HL-60 (cell line): Measurements from ENCODE around the gene SOX5.

ENCODE experiments used
- DNase-seq, 2 experiments: peaks; one replicate each; pipeline ENCODE4 v3.0.0-alpha.2; 2010 to 2020; ENCODE audit warnings: low read depth in 1 of 2, low spot score in 1 of 2
- H3K27ac ChIP-seq: fragments of 250-450 bp; sonication (Bioruptor Pico); replicated peaks from 2 replicates; pipeline ENCODE4 v1.5.1; 2020; ENCODE audit warnings: mild to moderate bottlenecking, moderate library complexity
- H3K27me3 ChIP-seq: fragments of 250-450 bp; sonication (Bioruptor Pico); 2 replicates; pipeline ENCODE4 v1.5.1; 2021; ENCODE audit warnings: mild to moderate bottlenecking, moderate library complexity; ENCODE audit not compliant: insufficient read depth, poor library complexity, severe bottlenecking
- H3K4me3 ChIP-seq: replicated peaks from 2 replicates; pipeline ENCODE4 v1.5.1; 2011; ENCODE audit warnings: mild to moderate bottlenecking, control low read depth, low read length; ENCODE audit not compliant: insufficient read depth
- GABPA ChIP-seq: IDR thresholded peaks from 2 replicates; pipeline ENCODE4 v1.6.1; 2012; ENCODE audit warnings: low read depth
- POLR2AphosphoS5 ChIP-seq: IDR thresholded peaks from 2 replicates; pipeline ENCODE4 v1.6.1; 2012; ENCODE audit warnings: low read depth
- SPI1 ChIP-seq: IDR thresholded peaks from 2 replicates; pipeline ENCODE4 v1.6.1; 2012; ENCODE audit warnings: low read depth, mild to moderate bottlenecking, borderline replicate concordance
- TF ChIP-seq, protein P1 (sequence below): IDR thresholded peaks from one replicate; pipeline ENCODE4 v1.5.1; 2011; ENCODE audit warnings: low read length, control low read depth, inconsistent platforms; ENCODE audit not compliant: insufficient read depth
- TF ChIP-seq, protein P2 (sequence below): IDR thresholded peaks from 2 replicates; pipeline ENCODE4 v1.6.1; 2012; ENCODE audit warnings: low read depth; ENCODE audit not compliant: insufficient replicate concordance

Gene SOX5

DNA sequence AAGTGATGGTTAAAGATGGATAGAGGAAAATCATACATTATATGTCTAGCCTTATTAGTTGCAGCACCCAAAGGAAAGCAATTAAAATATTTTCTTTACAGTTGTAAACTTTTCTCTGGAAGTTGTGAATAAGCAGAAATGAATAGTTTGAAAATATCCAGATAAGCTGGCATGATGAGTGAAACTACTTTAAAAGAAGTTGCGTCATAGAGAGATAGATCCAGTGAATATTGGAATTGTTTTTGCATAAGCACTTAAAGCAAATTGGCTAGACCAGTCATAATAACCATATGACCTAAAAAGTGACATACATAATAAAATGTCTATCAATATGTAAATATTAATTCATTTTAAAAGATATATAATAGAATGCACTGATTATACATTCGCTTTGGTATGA is 132.1 kb downstream of the SOX5 start:
- TF ChIP-seq, protein P1, sequence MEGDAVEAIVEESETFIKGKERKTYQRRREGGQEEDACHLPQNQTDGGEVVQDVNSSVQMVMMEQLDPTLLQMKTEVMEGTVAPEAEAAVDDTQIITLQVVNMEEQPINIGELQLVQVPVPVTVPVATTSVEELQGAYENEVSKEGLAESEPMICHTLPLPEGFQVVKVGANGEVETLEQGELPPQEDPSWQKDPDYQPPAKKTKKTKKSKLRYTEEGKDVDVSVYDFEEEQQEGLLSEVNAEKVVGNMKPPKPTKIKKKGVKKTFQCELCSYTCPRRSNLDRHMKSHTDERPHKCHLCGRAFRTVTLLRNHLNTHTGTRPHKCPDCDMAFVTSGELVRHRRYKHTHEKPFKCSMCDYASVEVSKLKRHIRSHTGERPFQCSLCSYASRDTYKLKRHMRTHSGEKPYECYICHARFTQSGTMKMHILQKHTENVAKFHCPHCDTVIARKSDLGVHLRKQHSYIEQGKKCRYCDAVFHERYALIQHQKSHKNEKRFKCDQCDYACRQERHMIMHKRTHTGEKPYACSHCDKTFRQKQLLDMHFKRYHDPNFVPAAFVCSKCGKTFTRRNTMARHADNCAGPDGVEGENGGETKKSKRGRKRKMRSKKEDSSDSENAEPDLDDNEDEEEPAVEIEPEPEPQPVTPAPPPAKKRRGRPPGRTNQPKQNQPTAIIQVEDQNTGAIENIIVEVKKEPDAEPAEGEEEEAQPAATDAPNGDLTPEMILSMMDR = no peak
- TF ChIP-seq, protein P2, sequence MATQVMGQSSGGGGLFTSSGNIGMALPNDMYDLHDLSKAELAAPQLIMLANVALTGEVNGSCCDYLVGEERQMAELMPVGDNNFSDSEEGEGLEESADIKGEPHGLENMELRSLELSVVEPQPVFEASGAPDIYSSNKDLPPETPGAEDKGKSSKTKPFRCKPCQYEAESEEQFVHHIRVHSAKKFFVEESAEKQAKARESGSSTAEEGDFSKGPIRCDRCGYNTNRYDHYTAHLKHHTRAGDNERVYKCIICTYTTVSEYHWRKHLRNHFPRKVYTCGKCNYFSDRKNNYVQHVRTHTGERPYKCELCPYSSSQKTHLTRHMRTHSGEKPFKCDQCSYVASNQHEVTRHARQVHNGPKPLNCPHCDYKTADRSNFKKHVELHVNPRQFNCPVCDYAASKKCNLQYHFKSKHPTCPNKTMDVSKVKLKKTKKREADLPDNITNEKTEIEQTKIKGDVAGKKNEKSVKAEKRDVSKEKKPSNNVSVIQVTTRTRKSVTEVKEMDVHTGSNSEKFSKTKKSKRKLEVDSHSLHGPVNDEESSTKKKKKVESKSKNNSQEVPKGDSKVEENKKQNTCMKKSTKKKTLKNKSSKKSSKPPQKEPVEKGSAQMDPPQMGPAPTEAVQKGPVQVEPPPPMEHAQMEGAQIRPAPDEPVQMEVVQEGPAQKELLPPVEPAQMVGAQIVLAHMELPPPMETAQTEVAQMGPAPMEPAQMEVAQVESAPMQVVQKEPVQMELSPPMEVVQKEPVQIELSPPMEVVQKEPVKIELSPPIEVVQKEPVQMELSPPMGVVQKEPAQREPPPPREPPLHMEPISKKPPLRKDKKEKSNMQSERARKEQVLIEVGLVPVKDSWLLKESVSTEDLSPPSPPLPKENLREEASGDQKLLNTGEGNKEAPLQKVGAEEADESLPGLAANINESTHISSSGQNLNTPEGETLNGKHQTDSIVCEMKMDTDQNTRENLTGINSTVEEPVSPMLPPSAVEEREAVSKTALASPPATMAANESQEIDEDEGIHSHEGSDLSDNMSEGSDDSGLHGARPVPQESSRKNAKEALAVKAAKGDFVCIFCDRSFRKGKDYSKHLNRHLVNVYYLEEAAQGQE = no peak
- TF ChIP-seq SPI1 = no peak
- no peak for TF ChIP-seq GABPA
- no peak for DNase-seq
- Histone ChIP-seq H3K4me3 (no peak overlapping the region), H3K27ac (no peak overlapping the region), H3K27me3 (no peaks in the 10 kb centered on the region)

DNA sequence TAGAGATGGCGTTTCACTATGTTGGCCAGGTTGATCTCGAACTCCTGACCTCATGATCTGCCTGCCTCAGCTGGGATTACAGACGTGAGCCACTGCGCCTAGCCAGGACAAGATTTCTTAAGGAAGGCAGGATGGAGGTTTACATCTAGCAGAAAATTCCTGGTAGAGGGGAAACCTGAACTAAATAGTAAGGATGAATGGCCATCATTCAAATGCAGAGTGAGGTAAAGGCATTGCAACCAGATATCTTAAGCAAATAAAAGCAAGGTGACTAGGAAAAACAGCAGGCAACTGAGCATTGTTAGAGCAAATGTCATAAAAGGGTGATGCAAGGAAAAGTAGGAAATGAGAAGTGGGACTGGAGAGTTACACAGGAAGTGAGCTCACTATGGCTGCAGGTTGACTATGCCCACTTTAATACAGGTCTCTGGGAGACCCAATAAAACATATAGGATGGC is 133.0 kb downstream of the SOX5 start:
- TF ChIP-seq SPI1 (no peak), POLR2AphosphoS5 (no peak), GABPA (no peak)
- TF ChIP-seq, protein P2 = no peak
- TF ChIP-seq, protein P1 = no peak
- Histone ChIP-seq H3K27ac (no peak overlapping the region), H3K27me3 (no peaks in the 10 kb centered on the region), H3K4me3 (no peak overlapping the region)
- DNase-seq = no peak

DNA sequence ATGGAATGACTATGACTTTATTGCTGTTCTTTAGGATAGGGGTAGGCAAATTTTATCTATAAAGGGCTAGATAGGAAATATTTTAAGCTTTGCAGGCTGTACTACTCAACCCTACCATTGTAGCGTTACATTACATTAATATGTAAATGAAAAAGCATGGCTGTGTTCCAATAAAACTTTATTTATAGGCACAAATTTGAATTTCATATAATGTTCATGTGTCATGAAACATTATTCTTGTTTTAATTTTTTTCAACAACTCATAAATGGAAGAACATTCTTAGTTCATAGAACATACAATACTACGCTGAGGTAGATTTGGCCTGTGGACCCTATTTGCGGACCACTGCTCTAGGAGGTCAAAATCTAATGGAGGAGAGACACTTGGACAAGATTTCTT is 133.7 kb downstream of the SOX5 start:
- no peak overlapping the region for H3K4me3 ChIP-seq
- TF ChIP-seq GABPA (no peak), POLR2AphosphoS5 (no peak), SPI1 (no peak)
- TF ChIP-seq, protein P1 = no peak
- DNase-seq = no peak
- no peaks in the 10 kb centered on the region for H3K27me3 ChIP-seq
- H3K27ac ChIP-seq = no peak overlapping the region

DNA sequence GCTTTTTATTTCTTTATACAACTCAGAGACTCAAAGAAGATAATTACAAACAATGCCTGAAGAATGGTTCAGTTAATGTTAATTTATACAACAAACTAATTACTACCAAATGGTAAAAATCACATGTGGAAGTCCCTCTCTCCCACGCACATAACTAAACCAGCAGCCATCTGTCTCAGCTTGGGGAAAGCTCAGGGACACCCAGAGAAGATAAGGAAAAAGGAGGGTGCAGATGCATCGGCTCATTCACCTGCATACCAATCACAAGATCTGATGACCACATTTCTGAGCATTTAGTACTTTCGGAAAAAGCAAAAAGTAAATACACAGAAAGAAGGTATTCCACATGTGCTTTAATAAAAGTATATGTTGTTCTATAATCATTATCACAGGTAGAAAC is 136.3 kb downstream of the SOX5 start:
- TF ChIP-seq POLR2AphosphoS5 (no peak), SPI1 (no peak), GABPA (no peak)
- TF ChIP-seq, protein P2 = no peak
- TF ChIP-seq, protein P1 = no peak
- Histone ChIP-seq H3K4me3 (no peak overlapping the region), H3K27ac (no peak overlapping the region), H3K27me3 (no peaks in the 10 kb centered on the region)
- no peak for DNase-seq
